NCI-H1105 treated with DMSO at 0.1 percent for 48 hours (cell line): ENCODE results near the gene EIF3F.
"Not testable (repeated sequence)": the region's sequence is repeated elsewhere in the genome, so short reads cannot be mapped to it uniquely, and the experiment has no call there.

Source experiments
- DNase-seq: peaks from one replicate; lab custom pipeline; 2025; lab: John Stamatoyannopoulos, UW

EIF3F gene

GRCh38 chr11:7987560-7987883 is 385 bp downstream of the EIF3F start:
- not testable (repeated sequence) for DNase-seq

GRCh38 chr11:7994581-7995278 is 7.6 kb downstream of the EIF3F start:
- no peak for DNase-seq

GRCh38 chr11:7999795-8000194 is 12.7 kb downstream of the EIF3F start:
- DNase-seq = no peak

- DNase-seq = no peak
Observed at GRCh38 chr11:8000390-8000789, 13.3 kb downstream of the EIF3F start.

GRCh38 chr11:8002676-8003075 is 15.5 kb downstream of the EIF3F start:
- DNase-seq = no peak

GRCh38 chr11:8003187-8003586 is 16.1 kb downstream of the EIF3F start:
- no peak for DNase-seq

- DNase-seq = no peak
Observed at GRCh38 chr11:8004008-8004407, 16.9 kb downstream of the EIF3F start.

- no peak for DNase-seq
Observed at GRCh38 chr11:8005556-8005955, 18.4 kb downstream of the EIF3F start.

- DNase-seq = peak; percentile 64
Observed at GRCh38 chr11:8006349-8006977, 19.3 kb downstream of the EIF3F start.

GRCh38 chr11:8008212-8008611 is 21.1 kb downstream of the EIF3F start:
- no peak for DNase-seq

GRCh38 chr11:8009856-8010255 is 22.7 kb downstream of the EIF3F start:
- DNase-seq = no peak

GRCh38 chr11:8011371-8011770 is 24.2 kb downstream of the EIF3F start:
- no peak for DNase-seq

GRCh38 chr11:8011981-8012444 is 24.9 kb downstream of the EIF3F start:
- DNase-seq = no peak

- DNase-seq = no peak
Observed at GRCh38 chr11:8013833-8014232, 26.7 kb downstream of the EIF3F start.

- DNase-seq = no peak
Observed at GRCh38 chr11:8015753-8016239, 28.7 kb downstream of the EIF3F start.

GRCh38 chr11:8016440-8016839 is 29.3 kb downstream of the EIF3F start:
- no peak for DNase-seq

- no peak for DNase-seq
Observed at GRCh38 chr11:8017071-8017470, 29.9 kb downstream of the EIF3F start.

GRCh38 chr11:8017894-8018483 is 30.9 kb downstream of the EIF3F start:
- DNase-seq = no peak

- DNase-seq = peak; percentile 76
Observed at GRCh38 chr11:8018484-8019313, 31.6 kb downstream of the EIF3F start.

GRCh38 chr11:8019314-8020243 is 32.4 kb downstream of the EIF3F start:
- DNase-seq = peak; percentile 9

GRCh38 chr11:8020244-8020597 is 33.1 kb downstream of the EIF3F start:
- DNase-seq = no peak
